WERI-Rb-1 (cell line): ENCODE data around the gene LACTB.

Experiments used
- DNase-seq: peaks from one replicate; pipeline ENCODE4 v3.0.0-alpha.2; 2020
- H3K27ac ChIP-seq: fragments of 250-450 bp; sonication (Bioruptor Pico); 2 replicates; pipeline ENCODE4 v1.5.1; 2020; ENCODE audit warnings: mild to moderate bottlenecking, moderate library complexity
- H3K27me3 ChIP-seq: fragments of 250-450 bp; sonication (Bioruptor Pico); 2 replicates; pipeline ENCODE4 v1.5.1; 2021; ENCODE audit warnings: mild to moderate bottlenecking, low read depth, moderate library complexity; ENCODE audit not compliant: insufficient read depth, severe bottlenecking
- H3K36me3 ChIP-seq: fragments of 250-450 bp; sonication (Bioruptor Pico); 2 replicates; pipeline ENCODE4 v1.5.1; 2020; ENCODE audit warnings: mild to moderate bottlenecking, moderate library complexity
- H3K4me3 ChIP-seq: 2 replicates; pipeline ENCODE4 v1.5.1; 2011; ENCODE audit warnings: low read depth, mild to moderate bottlenecking, control low read depth, low read length
- H3K9me3 ChIP-seq: fragments of 250-450 bp; sonication (Bioruptor Pico); 2 replicates; pipeline ENCODE4 v1.5.1; 2021; ENCODE audit warnings: mild to moderate bottlenecking, moderate library complexity; ENCODE audit not compliant: severe bottlenecking
- CTCF ChIP-seq: IDR thresholded peaks from 2 replicates; pipeline ENCODE4 v1.5.1; 2011; ENCODE audit warnings: low read depth, mild to moderate bottlenecking, control low read depth, inconsistent platforms, low read length

The LACTB gene

GRCh38 chr15:63110428-63111026 is 11.1 kb upstream of the LACTB start:
- no peak for DNase-seq

GRCh38 chr15:63111481-63111880 is 10.2 kb upstream of the LACTB start:
- TF ChIP-seq CTCF, result no peak
- H3K4me3 ChIP-seq, result no peak overlapping the region
- no peak overlapping the region for H3K27ac ChIP-seq
- no peaks in the 10 kb centered on the region for H3K36me3 ChIP-seq
- H3K9me3 ChIP-seq, result no peaks in the 10 kb centered on the region
- H3K27me3 ChIP-seq, result no peaks in the 10 kb centered on the region
- DNase-seq, result no peak

More at GRCh38 chr15:63110428-63111026, 11.1 kb upstream of the LACTB start:
- H3K9me3 ChIP-seq, result no peaks in the 10 kb centered on the region
- H3K27me3 ChIP-seq, result no peaks in the 10 kb centered on the region
- no peak overlapping the region for H3K4me3 ChIP-seq
- H3K27ac ChIP-seq, result no peak overlapping the region
- no peak for TF ChIP-seq CTCF
- no peaks in the 10 kb centered on the region for H3K36me3 ChIP-seq

GRCh38 chr15:63112871-63113270 is 8.8 kb upstream of the LACTB start:
- no peak for DNase-seq
- TF ChIP-seq CTCF, result no peak
- H3K27ac ChIP-seq, result no peak overlapping the region
- no peaks in the 10 kb centered on the region for H3K27me3 ChIP-seq
- no peaks in the 10 kb centered on the region for H3K36me3 ChIP-seq
- no peak overlapping the region for H3K4me3 ChIP-seq
- no peaks in the 10 kb centered on the region for H3K9me3 ChIP-seq

- DNase-seq, result no peak
- no peak overlapping the region for H3K27ac ChIP-seq
- no peak for TF ChIP-seq CTCF
- no peaks in the 10 kb centered on the region for H3K27me3 ChIP-seq
- no peak overlapping the region for H3K4me3 ChIP-seq
- H3K9me3 ChIP-seq, result peaks cover 3% of the 10 kb centered on the region
- H3K36me3 ChIP-seq, result no peaks in the 10 kb centered on the region
These were observed 7.2 kb upstream of the LACTB start for GRCh38 chr15:63114465-63114864.

GRCh38 chr15:63118854-63119253 is 2.8 kb upstream of the LACTB start:
- TF ChIP-seq CTCF, result no peak
- no peaks in the 10 kb centered on the region for H3K27me3 ChIP-seq
- peaks cover 5% of the 10 kb centered on the region for H3K9me3 ChIP-seq
- peaks cover 4% of the 10 kb centered on the region for H3K36me3 ChIP-seq
- DNase-seq, result no peak
- no peak overlapping the region for H3K4me3 ChIP-seq
- no peak overlapping the region for H3K27ac ChIP-seq
